ENCODE data around the gene KIRREL3.

DNA sequence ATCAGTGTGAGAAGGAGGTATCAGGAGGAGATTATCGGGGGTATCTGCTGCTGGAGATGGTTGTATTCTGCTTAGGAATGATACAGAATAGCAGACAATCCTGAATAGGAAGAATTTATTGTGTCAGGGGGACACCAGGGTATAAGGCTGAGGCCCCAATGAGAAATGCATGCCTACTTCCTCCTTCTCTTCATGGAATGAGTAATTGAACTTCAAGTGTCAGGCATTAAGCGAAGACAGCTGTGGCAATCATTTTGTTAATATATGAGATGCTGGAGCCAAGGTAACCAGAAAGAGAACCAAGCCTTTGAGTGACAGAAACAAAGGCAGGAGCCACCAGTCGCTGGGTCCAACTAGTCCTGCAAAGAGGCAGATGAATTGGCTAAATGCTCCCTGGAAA lies 49.1 kb downstream of the KIRREL3 start:
- TF ChIP-seq, protein P1, sequence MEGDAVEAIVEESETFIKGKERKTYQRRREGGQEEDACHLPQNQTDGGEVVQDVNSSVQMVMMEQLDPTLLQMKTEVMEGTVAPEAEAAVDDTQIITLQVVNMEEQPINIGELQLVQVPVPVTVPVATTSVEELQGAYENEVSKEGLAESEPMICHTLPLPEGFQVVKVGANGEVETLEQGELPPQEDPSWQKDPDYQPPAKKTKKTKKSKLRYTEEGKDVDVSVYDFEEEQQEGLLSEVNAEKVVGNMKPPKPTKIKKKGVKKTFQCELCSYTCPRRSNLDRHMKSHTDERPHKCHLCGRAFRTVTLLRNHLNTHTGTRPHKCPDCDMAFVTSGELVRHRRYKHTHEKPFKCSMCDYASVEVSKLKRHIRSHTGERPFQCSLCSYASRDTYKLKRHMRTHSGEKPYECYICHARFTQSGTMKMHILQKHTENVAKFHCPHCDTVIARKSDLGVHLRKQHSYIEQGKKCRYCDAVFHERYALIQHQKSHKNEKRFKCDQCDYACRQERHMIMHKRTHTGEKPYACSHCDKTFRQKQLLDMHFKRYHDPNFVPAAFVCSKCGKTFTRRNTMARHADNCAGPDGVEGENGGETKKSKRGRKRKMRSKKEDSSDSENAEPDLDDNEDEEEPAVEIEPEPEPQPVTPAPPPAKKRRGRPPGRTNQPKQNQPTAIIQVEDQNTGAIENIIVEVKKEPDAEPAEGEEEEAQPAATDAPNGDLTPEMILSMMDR (IDR thresholded peaks at IDR 0.05 in 8 of 11, conservative IDR thresholded peaks at IDR 0.05 in 3 of 11): no peak
- TF ChIP-seq POLR2AphosphoS5 (IDR thresholded peaks at IDR 0.05): no peak
- TF ChIP-seq POLR2A (IDR thresholded peaks at IDR 0.05): no peak
